GM19452 (cell line): ENCODE measurements around the gene FOXP4.

Experiments
- ATAC-seq: cut with Tn5 transposase; IDR thresholded peaks from one replicate; pipeline ENCODE4 v1.9.1; 2021; ENCODE audit not compliant: unreplicated experiment

The FOXP4 gene

DNA sequence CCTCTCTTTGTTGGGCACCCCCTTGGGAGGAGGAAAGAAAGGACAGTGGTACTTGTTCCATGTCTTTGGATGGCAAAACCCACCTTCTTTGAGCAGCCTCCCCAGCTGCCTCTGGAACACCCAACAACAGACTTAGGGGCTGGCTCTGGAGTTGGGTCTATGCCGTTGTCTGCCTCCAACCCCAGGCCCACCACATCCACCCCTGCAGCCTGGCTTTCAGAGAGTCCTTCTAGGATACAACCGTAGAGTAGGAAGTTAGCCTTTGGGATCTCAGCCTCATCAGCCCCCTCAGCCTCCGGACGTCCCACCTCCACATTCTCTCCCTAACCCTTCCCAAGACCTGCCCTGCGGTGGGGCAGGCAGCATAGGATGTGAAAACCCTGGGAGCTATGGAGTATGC is 36.4 kb downstream of the FOXP4 start:
- ATAC-seq: no peak

DNA sequence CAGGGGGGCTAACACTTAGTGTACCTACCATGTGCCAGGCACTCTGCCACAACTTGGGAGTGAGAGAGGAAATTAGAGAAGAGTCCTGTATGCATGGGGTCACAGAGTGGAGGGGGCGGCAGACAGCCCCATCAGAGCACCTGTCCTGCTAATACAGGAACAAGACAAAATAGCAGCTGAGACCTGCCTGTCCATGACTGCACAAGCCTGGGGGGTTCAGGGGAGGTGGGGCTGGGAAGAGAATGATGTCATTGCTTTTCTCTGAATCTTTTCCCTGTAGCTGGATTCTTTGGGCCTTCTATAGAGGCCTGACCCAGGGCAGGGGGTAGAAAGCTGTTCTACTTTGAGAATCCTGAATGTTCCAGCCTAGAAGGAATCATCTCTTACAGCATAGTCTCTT is 37.4 kb downstream of the FOXP4 start:
- ATAC-seq: no peak

DNA sequence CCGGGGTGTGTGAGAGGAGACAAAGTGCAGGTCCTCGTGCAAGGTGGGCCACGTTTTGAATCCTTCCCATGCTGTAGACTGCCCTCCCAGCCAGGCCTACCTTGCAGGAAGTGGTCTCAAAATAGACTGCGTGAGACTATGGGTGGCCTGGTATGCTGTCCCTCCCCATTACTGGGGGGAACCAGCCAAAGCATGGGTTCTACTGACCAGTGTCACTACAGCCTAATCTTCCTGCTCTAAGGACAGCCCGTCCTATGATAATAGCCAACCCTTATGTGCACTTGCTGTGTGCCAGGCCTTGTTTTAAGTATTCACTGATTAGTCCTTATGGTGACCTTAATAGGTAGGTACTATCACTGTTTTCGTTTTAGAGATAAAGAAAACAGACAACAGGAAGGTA is 38.0 kb downstream of the FOXP4 start:
- no peak for ATAC-seq

DNA sequence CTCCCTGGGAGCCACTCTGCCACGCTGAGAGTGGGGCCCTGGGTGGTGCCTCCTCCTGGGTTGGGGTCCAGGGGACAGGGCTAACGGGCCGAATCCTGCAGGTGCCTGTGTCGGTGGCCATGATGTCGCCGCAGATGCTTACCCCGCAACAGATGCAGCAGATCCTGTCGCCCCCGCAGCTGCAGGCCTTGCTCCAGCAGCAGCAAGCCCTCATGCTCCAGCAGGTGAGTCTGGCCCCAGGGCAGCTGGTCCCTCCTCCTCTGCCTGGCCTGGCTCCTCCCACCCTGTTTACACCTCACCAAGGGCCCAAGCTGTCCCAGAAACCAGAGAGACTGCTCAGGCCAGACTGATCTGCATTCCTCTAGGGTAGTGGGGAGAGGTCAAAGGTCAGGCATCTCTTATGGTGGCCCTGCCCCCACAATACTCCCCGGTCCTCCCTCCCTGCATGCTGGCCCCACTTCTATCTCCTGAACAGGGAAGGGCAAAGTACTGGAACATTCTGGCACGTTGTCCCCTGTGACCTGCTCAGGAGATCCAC is 38.6 kb downstream of the FOXP4 start:
- ATAC-seq: no peak

DNA sequence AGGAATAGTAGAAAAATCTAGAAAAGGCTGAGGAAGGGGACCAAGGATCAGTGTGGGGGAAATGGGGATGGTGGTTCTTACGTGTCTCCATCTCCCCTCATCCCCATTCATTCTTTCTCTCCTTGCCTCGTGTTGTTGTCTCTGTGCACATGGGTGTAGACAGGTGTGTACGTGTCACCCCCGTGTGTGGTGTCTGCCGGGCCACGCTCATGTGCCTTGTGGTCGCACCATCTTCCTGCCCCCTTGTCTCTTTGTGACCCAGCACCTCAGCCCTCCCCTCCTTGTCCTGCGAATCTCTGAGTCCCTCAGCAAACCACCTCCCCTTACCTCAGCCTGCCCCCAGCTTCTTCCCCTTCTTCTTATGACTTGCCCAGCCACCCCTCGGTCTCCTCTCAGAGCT is 39.4 kb downstream of the FOXP4 start:
- no peak for ATAC-seq

DNA sequence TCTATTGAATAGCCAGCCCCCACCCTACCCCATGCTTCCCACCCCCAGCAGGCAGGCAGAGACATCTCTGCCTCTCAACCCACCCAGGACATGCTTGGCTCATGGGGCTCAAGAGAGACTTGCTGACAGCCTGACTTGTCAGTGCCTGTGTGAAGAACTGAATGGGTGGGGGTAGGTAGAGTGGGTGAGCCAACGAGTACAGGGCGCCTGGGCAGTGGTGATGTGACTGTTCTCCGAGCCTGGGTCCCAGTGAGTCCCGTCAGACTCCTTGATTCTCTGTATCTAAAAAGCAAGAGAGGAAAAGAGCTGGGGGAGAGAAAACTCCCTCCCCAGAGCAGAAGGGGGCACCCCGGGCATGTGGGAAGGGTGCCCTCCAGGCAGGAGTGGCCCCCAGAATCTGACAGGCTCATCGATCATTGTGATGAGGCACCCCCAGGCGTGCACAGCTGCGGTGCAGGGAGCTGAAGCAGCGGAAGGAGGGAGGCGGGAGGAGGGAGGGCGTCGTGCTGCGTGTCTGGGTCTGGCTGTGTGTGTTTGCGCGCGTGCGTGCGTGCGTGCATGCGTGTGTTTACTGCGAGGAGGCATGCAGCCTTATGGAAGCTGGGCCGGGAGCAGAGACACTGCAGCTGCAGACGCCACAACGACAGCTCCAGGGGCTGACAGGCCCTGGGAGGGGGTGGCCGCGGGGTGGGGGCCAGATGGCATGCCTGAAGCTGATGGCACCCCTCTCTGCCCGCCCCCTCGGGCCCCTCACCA is 40.2 kb downstream of the FOXP4 start:
- ATAC-seq: no peak

DNA sequence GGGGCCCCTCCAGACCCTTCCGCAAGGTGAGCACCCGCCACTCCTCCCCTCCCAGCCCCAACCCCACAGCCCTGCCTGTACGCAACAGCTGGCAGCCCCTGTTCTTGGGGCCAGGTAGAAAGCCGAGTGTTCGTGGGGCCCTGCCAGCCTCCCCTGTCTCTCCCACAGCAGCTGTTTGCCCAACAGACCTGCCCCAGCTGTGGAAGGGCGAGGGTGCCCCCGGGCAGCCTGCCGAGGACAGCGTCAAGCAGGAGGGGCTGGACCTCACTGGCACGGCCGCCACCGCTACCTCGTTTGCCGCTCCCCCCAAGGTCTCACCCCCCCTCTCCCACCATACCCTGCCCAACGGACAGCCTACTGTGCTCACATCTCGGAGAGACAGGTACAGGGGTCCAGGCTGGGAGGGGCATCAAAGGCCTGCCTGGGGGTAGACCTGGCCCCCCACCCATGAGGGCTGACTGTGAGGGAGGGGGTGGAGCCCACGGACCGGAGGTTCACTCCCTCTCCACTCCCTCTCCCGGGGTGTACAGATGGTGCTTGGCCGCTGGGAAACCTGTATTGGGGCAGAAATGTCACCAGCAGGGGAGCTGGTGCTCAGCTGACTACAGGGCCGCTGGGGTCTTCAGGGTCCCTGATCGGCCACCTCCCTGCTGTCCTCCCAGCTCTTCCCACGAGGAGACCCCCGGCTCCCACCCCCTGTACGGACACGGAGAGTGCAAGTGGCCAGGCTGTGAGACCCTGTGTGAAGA is 41.1 kb downstream of the FOXP4 start:
- ATAC-seq: no peak

DNA sequence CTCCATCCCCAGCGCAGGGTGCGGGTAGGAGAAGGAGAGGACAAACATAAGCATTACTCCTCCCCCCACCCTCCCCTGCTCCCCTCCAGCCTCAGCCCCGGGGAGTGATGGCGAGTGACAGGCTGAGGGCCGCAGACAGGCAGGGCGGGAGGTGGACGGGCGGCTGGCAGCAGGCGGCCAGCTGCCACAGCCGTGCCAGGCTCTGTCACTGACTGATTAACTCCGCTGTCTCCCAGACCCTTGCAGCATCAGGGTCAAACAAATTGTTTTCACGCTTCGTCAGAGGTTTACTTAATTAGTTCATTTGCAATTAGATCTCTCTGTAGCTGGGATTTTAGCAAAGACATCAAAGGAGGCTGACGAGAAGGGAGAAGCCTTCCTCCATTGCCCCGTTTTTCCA is 41.9 kb downstream of the FOXP4 start:
- no peak for ATAC-seq

DNA sequence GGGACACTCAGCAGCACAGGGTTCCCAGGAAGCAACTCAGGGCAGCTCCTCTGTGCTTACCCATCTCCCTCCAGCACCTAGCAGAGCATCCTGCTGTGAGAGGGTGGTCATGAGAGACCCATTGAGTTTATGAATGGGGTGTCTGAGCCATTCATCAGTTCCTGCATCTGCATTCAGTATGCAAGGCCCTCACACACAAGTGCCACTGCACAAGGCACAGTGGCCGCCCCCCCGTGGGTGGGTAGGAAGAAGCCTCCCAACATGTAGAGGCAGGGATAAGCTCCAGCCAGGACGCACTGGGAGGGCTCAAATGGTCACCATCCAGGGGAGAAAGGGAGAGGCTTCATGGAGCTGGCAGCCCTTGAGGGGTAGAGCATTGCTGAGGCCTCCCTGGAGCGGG is 43.0 kb downstream of the FOXP4 start:
- no peak for ATAC-seq

DNA sequence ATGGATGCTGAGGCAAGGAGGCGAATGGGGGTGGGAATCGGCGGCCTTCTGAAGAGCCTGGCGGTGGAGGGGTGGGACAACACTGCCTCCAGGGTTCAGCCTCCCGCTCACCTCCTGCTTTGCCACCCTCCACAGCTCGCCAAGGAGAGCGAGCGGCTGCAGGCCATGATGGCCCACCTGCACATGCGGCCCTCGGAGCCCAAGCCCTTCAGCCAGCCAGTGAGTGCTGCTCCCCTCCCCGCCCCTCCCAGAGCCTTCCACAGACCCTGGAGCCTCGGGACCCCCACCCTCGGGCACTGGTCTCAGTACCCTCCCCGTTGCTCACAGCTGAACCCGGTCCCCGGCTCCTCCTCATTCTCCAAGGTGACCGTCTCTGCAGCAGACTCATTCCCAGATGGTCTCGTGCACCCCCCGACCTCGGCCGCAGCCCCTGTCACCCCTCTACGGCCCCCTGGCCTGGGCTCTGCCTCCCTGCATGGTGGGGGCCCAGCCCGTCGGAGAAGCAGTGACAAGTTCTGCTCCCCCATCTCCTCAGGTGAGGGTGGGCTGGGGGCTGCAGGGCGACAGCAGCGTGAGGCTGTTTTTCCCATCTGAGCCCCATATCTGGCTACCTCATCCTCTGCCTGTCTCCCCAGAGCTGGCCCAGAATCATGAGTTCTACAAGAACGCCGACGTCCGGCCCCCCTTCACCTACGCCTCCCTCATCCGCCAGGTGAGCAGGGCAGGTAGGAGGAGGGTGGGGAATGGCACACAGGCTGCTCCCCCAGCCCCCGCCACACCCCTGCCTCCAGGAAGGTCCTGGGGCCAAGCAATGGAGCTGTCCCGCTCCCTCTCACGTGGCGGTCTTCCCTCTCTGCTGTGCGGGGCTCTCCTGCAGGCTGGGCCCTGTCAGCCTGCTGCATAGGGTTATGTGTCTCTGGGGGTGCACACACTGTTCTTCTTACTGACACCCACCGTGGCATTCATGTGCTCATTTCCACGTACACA is 43.7 kb downstream of the FOXP4 start:
- ATAC-seq: no peak

DNA sequence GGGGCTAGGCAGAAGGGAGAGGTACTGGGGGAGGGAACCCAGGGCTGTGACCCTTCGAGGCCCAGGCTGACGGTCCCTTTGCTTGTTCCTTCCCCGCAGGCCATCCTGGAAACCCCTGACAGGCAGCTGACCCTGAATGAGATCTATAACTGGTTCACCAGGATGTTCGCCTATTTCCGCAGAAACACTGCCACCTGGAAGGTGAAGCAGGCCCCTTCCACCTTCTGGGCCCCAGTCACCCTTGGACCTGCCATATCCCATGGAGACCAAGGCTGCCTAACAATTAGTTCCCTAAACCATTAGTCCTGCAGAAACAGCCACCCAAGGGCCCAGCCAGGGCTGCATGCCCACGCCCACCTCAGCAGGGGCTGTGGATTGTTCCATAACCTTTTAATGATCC is 44.9 kb downstream of the FOXP4 start:
- ATAC-seq: no peak

DNA sequence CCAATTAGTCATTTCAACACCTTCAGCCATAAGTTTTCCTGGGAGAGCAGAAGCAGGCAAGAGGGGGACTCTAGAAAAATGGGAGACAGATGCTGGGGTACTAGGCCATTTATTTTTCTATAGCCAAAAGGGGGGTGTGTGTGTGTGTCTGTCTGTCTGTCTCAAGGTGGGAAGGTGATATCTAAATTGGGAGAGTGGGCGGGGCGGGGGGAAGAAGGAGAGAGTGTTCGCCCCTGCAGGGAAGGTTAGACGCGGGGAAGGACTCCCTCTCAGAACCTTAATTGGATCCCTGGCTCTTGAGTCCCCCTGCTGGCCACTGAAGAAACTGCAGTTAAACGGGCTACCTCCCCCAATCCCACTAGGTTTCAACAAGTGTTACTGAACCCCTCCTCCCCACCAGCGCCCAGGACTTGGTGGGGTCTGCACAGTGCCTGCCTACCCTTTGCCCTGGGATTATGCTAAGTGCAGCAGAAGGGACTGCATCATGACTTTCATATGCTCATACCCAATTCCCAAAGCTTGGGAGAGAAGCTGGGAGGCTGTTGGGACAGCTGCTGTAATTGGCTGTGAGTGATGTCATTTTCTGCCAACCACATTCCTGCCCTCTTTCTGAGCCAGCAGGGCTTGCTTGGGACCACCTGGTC is 45.8 kb downstream of the FOXP4 start:
- ATAC-seq: no peak

DNA sequence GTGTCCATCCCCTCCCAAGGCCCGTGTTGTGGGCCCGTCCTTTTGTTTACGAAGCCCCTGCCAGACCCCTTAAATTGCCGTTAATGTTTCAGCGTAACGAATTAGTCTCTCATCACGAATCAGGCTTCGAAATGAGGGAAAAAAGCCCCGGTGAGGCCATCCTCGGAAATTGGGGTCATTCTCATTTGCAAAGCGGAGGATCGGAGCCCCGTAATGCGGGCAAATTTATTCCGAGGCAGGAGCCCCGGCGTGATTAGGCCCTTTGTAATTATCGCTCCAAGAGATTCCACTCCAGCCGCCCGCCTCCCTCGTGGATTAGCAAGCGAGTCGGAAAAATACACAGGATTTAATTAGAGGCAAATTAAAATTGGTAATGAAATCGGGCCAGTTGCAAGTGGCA is 47.2 kb downstream of the FOXP4 start:
- ATAC-seq: no peak

DNA sequence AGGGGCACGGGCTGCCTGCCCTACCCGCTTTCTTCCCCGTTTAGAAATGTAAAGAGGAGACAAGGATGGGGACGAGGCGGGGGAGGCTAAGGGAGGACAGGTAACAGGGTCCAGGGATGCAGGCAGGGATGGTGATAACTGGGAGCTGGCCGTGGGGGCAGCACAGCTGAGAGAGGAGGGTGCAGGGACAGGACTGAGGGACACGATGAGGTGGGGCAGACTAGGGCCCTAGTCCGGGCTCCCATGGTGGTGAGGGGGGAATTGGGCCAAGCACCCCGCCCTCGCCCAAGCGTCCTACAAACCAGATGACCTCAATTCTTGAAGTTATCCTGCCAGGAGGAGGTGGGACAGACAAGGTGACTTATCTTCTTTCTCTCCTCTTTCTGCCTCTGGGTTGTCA is 47.7 kb downstream of the FOXP4 start:
- ATAC-seq: no peak

DNA sequence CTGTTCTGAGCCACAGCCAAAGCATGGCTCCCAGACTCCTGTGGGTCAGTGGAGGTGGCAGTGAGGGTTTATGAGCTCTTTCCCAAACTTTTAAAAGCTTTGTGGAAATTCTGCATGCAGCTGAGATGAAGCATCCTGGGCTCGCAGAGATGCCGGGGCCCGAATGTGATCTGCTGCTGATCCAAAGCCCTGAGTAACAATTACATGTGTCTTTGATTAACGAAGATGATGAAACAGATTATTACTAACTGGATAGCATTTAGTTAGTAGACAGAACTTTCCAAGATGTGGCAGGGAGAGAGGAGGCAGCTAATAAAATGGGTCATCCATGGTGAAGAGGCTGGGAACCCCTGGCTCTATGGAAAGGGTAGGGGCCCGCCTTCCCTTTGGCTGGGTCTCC is 48.1 kb downstream of the FOXP4 start:
- ATAC-seq: no peak

DNA sequence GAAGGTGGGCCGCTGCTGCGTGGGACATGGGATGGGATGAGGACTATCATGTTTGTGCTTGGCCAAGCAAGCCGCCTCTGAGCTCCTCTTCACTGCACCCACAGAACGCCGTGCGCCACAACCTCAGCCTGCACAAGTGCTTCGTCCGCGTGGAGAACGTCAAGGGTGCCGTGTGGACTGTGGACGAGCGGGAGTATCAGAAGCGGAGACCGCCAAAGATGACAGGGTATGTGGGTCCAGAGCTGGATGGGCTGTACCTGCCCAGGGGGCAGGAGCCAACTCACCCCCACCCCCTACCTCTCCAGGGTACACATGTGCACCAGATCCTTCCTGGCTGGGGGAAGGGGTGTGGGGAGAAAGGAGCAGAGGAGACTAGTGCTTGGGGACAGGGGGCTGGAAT is 48.6 kb downstream of the FOXP4 start:
- no peak for ATAC-seq

DNA sequence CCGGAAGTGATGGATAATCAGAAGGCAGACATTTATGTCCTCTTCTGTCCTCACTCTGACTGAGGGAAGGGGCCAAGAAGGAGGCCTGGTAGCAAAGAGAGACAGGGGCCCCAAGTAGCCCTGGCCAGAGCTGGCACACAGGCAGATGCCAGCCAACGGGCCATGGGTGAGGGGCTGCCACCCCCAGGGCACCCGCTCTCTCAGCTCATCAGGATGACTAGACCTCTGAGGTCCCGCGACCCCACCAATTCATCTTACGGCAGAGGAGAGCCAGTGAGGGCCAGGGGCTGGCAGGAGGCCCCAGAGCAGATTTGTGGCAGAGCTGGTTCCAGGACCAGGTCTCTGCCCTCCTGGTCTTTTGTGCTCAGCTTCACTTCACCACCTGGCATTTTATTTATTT is 49.0 kb downstream of the FOXP4 start:
- ATAC-seq: no peak

DNA sequence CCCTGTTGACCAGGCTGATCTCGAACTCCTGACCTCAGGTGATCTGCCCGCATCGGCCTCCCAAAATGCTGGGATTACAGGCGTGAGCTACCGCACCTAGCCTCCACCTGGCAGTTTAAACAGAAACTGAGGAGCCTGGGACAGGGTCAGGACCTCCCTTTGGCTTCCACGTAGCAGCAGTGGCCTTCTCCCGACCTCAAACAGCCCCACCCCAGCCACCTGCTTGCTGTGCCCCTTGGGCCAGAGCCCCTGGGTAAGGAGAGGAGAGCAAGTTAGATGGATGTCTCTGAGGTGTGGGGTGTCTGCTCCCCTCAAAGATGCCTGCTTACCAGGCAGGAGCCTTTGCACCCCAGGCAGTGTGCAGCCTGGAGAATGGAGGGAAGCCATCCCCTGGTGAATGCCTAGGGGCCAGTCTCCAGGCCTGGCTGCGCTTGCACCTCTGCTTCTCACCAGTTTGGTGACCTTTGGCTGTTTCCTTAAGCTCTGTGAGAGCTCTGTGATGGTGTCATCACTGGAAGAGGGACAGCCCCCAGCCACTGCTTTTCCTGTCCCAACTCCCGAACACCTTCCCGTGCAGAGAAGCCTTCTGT is 50.0 kb downstream of the FOXP4 start:
- no peak for ATAC-seq

DNA sequence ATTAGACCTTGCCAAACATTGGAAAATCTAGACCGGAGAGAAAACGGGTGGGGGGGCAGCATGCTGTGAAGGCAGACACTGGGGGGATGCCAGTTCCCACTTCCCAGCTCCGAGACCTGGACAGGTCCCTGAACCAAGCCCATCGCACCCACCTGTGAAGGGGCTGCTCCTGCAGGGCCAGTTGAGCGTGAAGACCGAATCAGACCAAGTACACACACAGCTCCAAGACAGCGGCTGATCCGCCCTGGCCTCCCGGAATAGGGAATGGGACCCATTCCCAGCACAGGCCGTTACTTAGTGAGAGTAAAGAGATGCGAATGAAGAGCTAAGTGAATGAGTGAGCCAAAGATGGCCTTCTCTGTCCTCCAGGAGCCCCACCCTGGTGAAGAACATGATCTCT is 50.6 kb downstream of the FOXP4 start:
- ATAC-seq: no peak

DNA sequence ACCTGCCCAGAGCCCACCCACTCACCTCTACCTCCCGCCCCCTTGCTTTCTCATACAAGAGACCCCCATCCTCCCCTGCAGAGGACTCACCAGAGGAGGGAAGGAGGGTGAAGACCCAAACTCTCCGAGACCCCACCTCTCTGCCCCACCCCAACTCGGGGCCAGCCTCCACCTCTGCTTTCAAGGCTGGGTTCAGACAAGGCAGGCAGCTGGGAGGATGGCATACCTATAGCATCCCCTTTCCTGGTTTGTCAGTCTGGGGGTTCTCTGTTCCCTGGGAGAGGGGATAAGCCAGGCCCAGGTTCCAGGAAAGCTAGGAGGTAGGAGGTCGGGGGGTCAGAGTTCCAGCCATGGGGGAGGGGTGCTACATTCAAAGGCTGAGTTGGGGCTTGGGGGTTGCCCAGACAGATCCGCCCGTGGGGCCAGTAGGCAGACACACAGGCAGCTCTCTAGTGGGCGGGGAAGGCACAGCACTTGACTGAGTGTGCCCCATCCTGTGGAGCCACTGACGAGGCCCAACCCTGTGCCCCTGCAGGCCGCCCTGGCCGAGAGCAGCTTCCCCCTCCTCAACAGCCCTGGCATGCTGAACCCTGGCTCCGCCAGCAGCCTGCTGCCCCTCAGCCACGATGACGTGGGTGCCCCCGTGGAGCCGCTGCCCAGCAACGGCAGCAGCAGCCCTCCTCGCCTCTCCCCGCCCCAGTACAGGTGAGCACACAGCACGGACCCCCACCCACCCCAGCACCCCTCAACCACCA is 51.2 kb downstream of the FOXP4 start:
- ATAC-seq: no peak
